Peyer's patch (tissue), 4 donors: ENCODE results near the gene HOXA4.

Experiments
- CTCF ChIP-seq, 6 experiments: fragments of 450-650 bp in 4 of 6; fragments of 200-600 bp in 2 of 6; sonication (generic) in 1 of 6; IDR thresholded peaks; one replicate each; pipeline ENCODE4 v1.5.1; 2017 to 2019; ENCODE audit warnings: antibody characterized with exemption in 6 of 6, mild to moderate bottlenecking in 3 of 6, moderate library complexity in 1 of 6
- POLR2A ChIP-seq, 2 donors: fragments of 450-650 bp; IDR thresholded peaks; one replicate each; pipeline ENCODE4 v1.5.1; 2017; ENCODE audit warnings: antibody characterized with exemption in 2 of 2, mild to moderate bottlenecking in 2 of 2, moderate library complexity in 2 of 2

DNA sequence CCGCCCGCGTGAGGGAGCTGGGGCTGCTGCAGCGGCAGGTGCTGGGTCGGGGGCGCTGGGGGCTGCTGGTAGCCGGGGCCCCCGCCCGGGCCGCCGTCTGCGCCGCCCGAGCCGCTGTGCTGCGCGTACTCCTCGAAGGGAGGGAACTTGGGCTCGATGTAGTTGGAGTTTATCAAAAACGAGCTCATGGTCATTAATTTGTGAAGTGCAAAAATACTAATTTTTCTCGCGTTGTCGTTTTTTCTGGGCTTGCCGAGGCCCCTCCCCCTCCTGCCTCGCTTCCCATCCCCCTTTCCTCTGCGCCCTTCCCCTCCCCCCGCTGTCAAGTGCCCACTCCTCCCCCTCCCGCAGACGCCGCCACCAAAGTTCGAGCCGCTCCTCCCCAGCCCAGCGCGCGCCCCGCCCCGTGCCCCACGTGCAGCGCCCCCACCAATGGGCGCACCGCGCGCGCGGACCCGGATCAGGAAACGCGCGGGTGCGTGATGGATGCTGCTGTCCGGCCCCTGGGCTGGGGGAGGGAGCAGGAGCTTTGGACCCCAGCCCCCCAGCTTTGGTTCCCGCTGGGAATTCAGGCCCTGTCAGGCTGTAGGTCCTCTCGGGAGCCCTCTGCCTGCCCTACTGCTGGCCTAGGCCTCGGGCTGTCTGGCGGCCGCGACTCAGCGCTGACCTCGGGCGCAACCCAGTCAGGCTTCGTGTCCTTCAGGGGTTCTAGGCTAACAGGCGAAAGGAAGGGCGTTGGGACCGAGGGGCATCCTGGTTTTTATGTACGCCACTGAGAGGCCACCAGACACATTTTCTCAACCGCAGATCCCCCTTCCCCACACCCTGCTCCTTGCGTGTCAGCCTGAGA is at the start of gene HOXA4:
- TF ChIP-seq POLR2A (IDR thresholded peaks at IDR 0.05), result peak; percentile 73 to 80
- TF ChIP-seq CTCF (IDR thresholded peaks at IDR 0.05), result no peak
